Measurements from ENCODE around the gene ERVV-1. TPM values are rescaled to one million over a fixed set of nuclear protein-coding genes. Genes with fewer than 3 reads are reported as not detected.
"Not testable (repeated sequence)": the region's sequence is repeated elsewhere in the genome, so short reads cannot be mapped to it uniquely, and the experiment has no call there.

ERVV-1 gene
- not detected in 2 replicates for total RNA-seq

DNA sequence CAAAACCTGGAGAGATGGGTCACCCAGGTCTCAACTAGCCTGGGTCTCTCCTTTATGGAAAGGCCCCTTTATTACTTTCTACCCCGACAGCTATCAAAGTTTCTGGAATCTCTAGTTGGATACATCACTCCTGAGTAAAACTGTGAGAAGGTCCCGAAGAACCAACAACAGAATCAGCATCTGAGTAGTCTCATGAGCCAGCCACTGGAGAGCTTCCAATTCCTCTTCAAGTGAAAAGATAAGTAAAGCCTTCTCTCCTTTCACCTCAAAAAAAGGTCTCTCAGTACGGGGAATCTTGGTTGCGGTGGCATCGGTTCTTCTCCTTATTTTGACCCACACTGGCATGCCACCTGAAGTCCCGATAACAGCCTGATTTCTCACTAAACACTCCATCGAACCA is at the start of gene ERVV-1:
TSS of gene ERVV-1 (plus strand) at position 301 of the 400 bp plus-strand sequence. CDS start 170 bp downstream, outside the sequence.
- no peak for DNase-seq (ENCODE audit: low read depth)
- H3K36me3 ChIP-seq (ENCODE audit: control insufficient read depth, insufficient read depth, low read length), result no peaks in the 10 kb centered on the region
- no peak for TF ChIP-seq CTCF (IDR thresholded peaks at IDR 0.05; ENCODE audit: insufficient read depth, low read length, severe bottlenecking)
- no peak for FAIRE-seq
- H3K27me3 ChIP-seq (ENCODE audit: control insufficient read depth, insufficient read depth, low read length), result no peaks in the 10 kb centered on the region
- H3K4me3 ChIP-seq (ENCODE audit: low read depth, low read length), result no peak within 1 kb of the TSS

- DNase-seq (ENCODE audit: low read depth) (no peak), FAIRE-seq (no peak)
- Histone ChIP-seq H3K36me3 (ENCODE audit: control insufficient read depth, insufficient read depth, low read length) (no peaks in the 10 kb centered on the region), H3K4me3 (ENCODE audit: low read depth, low read length) (no peak overlapping the region), H3K27me3 (ENCODE audit: control insufficient read depth, insufficient read depth, low read length) (no peaks in the 10 kb centered on the region)
- no peak for TF ChIP-seq CTCF (IDR thresholded peaks at IDR 0.05; ENCODE audit: insufficient read depth, low read length, severe bottlenecking)
Observed at GRCh38 chr19:52967772-52968171, 45.9 kb upstream of the ERVV-1 start.

GRCh38 chr19:52981329-52981728 is 32.4 kb upstream of the ERVV-1 start:
- H3K27me3 ChIP-seq (ENCODE audit: control insufficient read depth, insufficient read depth, low read length), result no peaks in the 10 kb centered on the region
- TF ChIP-seq CTCF (IDR thresholded peaks at IDR 0.05; ENCODE audit: insufficient read depth, low read length, severe bottlenecking), result no peak
- no peaks in the 10 kb centered on the region for H3K36me3 ChIP-seq (ENCODE audit: control insufficient read depth, insufficient read depth, low read length)
- DNase-seq (ENCODE audit: low read depth) (no peak), FAIRE-seq (no peak)
- H3K4me3 ChIP-seq (ENCODE audit: low read depth, low read length), result no peak overlapping the region

DNA sequence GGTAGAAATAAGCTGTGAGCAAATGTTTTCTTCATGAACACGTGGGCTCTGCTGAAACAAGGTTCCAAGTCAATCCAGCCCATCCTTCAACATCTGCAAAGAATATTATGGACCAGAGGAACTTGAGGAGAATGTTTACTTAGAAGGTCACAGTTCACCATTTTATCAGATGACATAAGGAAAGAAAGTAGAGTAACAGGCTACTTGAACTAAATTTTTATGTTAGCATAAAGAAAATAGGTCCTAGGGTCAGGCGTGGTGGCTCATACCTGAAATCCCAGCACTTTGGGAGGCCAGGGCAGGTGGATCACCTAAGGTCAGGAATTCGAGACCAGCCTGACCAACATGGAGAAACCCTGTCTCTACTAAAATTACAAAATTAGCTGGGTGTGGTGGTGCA is 30.6 kb upstream of the ERVV-1 start:
- DNase-seq (ENCODE audit: low read depth); FAIRE-seq; H3K27me3 ChIP-seq (ENCODE audit: control insufficient read depth, insufficient read depth, low read length): not testable (repeated sequence)

DNA sequence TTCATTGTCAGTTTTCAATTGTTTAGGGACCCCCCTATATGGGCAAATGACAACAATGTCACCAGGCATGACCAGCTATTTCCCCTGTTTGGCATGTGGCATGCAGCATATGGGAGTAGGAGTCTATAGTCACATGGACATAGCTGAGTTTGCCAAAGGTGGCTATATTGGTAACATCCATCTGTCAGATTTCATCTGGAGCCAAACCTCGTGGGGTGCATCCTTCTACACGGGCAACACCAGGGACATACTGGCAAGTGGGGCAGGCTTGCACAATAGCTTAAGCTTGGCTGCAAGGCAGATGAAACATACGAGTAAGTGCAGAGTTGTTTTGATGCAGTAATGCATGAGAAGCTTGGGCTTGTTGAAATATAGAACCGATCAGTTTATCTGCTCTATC is 26.5 kb upstream of the ERVV-1 start:
- FAIRE-seq, result peak; percentile 86
- Histone ChIP-seq H3K27me3 (ENCODE audit: control insufficient read depth, insufficient read depth, low read length) (no peaks in the 10 kb centered on the region), H3K4me3 (ENCODE audit: low read depth, low read length) (no peak overlapping the region), H3K36me3 (ENCODE audit: control insufficient read depth, insufficient read depth, low read length) (no peaks in the 10 kb centered on the region)
- no peak for TF ChIP-seq CTCF (IDR thresholded peaks at IDR 0.05; ENCODE audit: insufficient read depth, low read length, severe bottlenecking)
- no peak for DNase-seq (ENCODE audit: low read depth)

More for the DNA sequence above, 30.6 kb upstream of the ERVV-1 start:
- H3K36me3 ChIP-seq (ENCODE audit: control insufficient read depth, insufficient read depth, low read length); H3K4me3 ChIP-seq (ENCODE audit: low read depth, low read length): not testable (repeated sequence)

DNA sequence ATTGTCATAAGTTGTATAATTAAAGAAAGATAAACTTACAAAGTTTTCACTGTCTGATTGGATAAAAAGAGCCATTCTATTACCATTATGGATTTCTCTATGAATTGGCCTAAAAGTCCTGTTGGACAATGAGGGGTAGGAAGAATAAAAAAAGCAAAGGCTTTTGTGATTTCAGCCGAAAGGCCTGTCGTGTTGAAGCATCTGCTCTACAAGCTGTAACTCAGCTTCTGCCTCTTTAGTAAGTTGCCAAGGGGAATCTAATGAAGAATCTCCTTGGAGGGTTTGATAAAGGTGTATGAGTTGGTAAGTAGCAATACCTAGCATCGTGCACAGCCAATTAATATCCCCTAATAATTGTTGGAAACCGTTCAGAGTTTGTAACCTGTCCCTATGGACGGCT is 25.2 kb upstream of the ERVV-1 start:
- FAIRE-seq, result no peak
- Histone ChIP-seq H3K4me3 (ENCODE audit: low read depth, low read length) (no peak overlapping the region), H3K27me3 (ENCODE audit: control insufficient read depth, insufficient read depth, low read length) (no peaks in the 10 kb centered on the region), H3K36me3 (ENCODE audit: control insufficient read depth, insufficient read depth, low read length) (no peaks in the 10 kb centered on the region)
- DNase-seq (ENCODE audit: low read depth), result no peak
- TF ChIP-seq CTCF (IDR thresholded peaks at IDR 0.05; ENCODE audit: insufficient read depth, low read length, severe bottlenecking), result no peak

All from bronchial epithelial cell (primary cell).